Liver (tissue), 3 donors: ENCODE data around the gene SLC12A7.

Experiments
- JUND ChIP-seq, 2 donors: IDR thresholded peaks; 2 replicates each; pipeline ENCODE4 v1.6.1; 2016; ENCODE audit warnings: antibody characterized with exemption in 2 of 2
- MAX ChIP-seq: IDR thresholded peaks from 2 replicates; pipeline ENCODE4 v1.6.1; 2016; ENCODE audit warnings: antibody characterized with exemption
- RAD21 ChIP-seq, 2 donors: IDR thresholded peaks; 2 replicates each; pipeline ENCODE4 v1.6.1; 2016; ENCODE audit warnings: antibody characterized with exemption in 2 of 2, mild to moderate bottlenecking in 2 of 2
- REST ChIP-seq: IDR thresholded peaks from 2 replicates; pipeline ENCODE4 v1.6.1; 2016; ENCODE audit warnings: antibody characterized with exemption, mild to moderate bottlenecking
- TAF1 ChIP-seq: conservative IDR thresholded peaks from 2 replicates; pipeline ENCODE4 v1.6.1; 2016; ENCODE audit warnings: antibody characterized with exemption, mild to moderate bottlenecking
- TF ChIP-seq, protein P1 (sequence below): fragments of 150-350 bp; IDR thresholded peaks from 2 replicates; pipeline ENCODE4 v1.5.1; 2017; ENCODE audit warnings: improper control_type of control experiment, low read depth, low read length; ENCODE audit not compliant: missing input control
- TF ChIP-seq, protein P2 (sequence below): IDR thresholded peaks from 2 replicates; pipeline ENCODE4 v1.6.1; 2016; ENCODE audit warnings: antibody characterized with exemption
- donor health status: healthy.
- donor health status: healthy.

DNA sequence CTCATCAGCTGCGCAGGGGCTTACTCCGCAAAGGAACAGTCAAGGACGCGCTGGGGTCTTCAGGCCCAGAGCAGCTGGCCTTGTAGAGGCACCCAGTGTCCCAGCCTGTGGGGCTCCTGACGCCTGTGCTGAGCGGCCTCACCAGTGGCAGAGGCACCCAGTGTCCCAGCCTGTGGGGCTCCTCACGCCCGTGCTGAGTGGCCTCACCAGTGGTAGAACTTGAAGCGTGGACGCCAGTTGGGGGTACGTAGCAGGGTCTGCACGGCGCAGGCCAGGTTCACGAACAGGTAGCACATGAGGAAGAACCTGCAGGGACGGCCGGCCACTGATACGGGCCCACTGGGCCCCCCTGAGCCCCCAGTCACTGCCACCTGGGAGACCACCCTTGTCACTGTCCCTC, 35.9 kb downstream of the SLC12A7 start:
- TF ChIP-seq, protein P1, sequence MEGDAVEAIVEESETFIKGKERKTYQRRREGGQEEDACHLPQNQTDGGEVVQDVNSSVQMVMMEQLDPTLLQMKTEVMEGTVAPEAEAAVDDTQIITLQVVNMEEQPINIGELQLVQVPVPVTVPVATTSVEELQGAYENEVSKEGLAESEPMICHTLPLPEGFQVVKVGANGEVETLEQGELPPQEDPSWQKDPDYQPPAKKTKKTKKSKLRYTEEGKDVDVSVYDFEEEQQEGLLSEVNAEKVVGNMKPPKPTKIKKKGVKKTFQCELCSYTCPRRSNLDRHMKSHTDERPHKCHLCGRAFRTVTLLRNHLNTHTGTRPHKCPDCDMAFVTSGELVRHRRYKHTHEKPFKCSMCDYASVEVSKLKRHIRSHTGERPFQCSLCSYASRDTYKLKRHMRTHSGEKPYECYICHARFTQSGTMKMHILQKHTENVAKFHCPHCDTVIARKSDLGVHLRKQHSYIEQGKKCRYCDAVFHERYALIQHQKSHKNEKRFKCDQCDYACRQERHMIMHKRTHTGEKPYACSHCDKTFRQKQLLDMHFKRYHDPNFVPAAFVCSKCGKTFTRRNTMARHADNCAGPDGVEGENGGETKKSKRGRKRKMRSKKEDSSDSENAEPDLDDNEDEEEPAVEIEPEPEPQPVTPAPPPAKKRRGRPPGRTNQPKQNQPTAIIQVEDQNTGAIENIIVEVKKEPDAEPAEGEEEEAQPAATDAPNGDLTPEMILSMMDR, result no peak
- TF ChIP-seq MAX (no peak), JUND (IDR thresholded peaks at IDR 0.05) (no peak), REST (no peak), TAF1 (no peak), RAD21 (IDR thresholded peaks at IDR 0.05) (no peak)
- TF ChIP-seq, protein P2, sequence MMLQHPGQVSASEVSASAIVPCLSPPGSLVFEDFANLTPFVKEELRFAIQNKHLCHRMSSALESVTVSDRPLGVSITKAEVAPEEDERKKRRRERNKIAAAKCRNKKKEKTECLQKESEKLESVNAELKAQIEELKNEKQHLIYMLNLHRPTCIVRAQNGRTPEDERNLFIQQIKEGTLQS, result no peak
